Upper lobe of right lung (tissue), 1 donor: ENCODE data around the gene KDR. TPM values are rescaled to one million over a fixed set of nuclear protein-coding genes. Genes with fewer than 3 reads are reported as not detected.

Experiments
- ATAC-seq: fragments of 200-7000 bp; cut with Tn5 transposase; one replicate; pipeline ENCODE4 v1.9.1; 2020; ENCODE audit warnings: mild to moderate bottlenecking, moderate library complexity
- DNase-seq: peaks from one replicate; pipeline ENCODE4 v3.0.0-alpha.2; 2020
- H3K27ac ChIP-seq: fragments of 200-600 bp; one replicate; pipeline ENCODE4 v1.8.0; 2022
- H3K27me3 ChIP-seq: fragments of 200-600 bp; one replicate; pipeline ENCODE4 v1.8.0; 2022; ENCODE audit warnings: mild to moderate bottlenecking
- H3K36me3 ChIP-seq: fragments of 200-600 bp; one replicate; pipeline ENCODE4 v1.8.0; 2022
- H3K4me1 ChIP-seq: fragments of 200-600 bp; one replicate; pipeline ENCODE4 v1.8.0; 2022
- H3K4me3 ChIP-seq: fragments of 200-600 bp; one replicate; pipeline ENCODE4 v1.8.0; 2022; ENCODE audit warnings: mild to moderate bottlenecking
- H3K9me3 ChIP-seq: fragments of 200-600 bp; one replicate; pipeline ENCODE4 v1.8.0; 2022
- intact Hi-C: fragments of 100-400 bp; cut with DNase I; formaldehyde crosslinking; loops from one replicate; pipeline ENCODE4 v1.11.0; 2022
- total RNA-seq: library from RNA; stranded (reverse); fragmentation: NEBNext Ultra II Directional; extraction: Animal tissue kit (Norgen Biotek cat#: 25700); gene quantifications from one replicate; pipeline ENCODE4 v1.2.1, GENCODE V29; 2021
- TF ChIP-seq, protein P1 (sequence below): fragments of 200-600 bp; IDR thresholded peaks from one replicate; pipeline ENCODE4 v1.8.0; 2022; ENCODE audit warnings: antibody characterized with exemption
- donor health status: DM: no; HTN: yes; CAD: no; lungs with severe emphysema.

Gene KDR
- total RNA-seq, 1 donor from 2014 or later = 48.6 TPM

- TF ChIP-seq, protein P1, sequence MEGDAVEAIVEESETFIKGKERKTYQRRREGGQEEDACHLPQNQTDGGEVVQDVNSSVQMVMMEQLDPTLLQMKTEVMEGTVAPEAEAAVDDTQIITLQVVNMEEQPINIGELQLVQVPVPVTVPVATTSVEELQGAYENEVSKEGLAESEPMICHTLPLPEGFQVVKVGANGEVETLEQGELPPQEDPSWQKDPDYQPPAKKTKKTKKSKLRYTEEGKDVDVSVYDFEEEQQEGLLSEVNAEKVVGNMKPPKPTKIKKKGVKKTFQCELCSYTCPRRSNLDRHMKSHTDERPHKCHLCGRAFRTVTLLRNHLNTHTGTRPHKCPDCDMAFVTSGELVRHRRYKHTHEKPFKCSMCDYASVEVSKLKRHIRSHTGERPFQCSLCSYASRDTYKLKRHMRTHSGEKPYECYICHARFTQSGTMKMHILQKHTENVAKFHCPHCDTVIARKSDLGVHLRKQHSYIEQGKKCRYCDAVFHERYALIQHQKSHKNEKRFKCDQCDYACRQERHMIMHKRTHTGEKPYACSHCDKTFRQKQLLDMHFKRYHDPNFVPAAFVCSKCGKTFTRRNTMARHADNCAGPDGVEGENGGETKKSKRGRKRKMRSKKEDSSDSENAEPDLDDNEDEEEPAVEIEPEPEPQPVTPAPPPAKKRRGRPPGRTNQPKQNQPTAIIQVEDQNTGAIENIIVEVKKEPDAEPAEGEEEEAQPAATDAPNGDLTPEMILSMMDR = no peak
- H3K27me3 ChIP-seq = peaks cover 1% of the 10 kb centered on the region
- H3K27ac ChIP-seq = no peak overlapping the region
- H3K4me1 ChIP-seq = no peaks in the 10 kb centered on the region
- DNase-seq = no peak
- H3K4me3 ChIP-seq = no peak overlapping the region
- ATAC-seq = no peak
- H3K9me3 ChIP-seq = no peaks in the 10 kb centered on the region
- H3K36me3 ChIP-seq = no peaks in the 10 kb centered on the region
- intact Hi-C loops = no loop called here
Observed at GRCh38 chr4:55162396-55162795, 37.0 kb upstream of the KDR start.

GRCh38 chr4:55161739-55162138 is 36.3 kb upstream of the KDR start:
- no peaks in the 10 kb centered on the region for H3K9me3 ChIP-seq
- intact Hi-C loops = no loop called here
- no peak for ATAC-seq

DNA sequence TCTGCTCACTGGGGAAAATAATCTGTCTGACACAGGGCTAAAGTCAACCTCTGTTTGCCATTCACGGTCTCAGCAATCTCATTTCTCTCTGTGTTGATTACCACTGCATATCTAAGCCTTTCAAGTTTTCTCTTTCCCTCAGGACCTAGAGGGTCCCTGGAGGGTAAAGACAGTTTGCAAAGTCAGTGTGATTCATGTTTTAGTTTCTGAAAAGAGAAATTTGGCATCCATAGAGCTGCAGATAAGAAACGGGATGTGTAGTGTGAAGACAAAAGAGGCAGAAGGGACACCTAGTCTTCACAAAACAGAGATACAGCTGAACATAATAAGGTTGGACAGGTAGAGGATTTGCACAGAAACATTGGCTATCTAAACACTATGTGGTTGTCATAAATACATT is 34.5 kb upstream of the KDR start:
- TF ChIP-seq, protein P1 = no peak

More at GRCh38 chr4:55161739-55162138, 36.3 kb upstream of the KDR start:
- Histone ChIP-seq H3K4me1 (no peaks in the 10 kb centered on the region), H3K27me3 (peaks cover 5% of the 10 kb centered on the region), H3K4me3 (no peak overlapping the region), H3K36me3 (no peaks in the 10 kb centered on the region), H3K27ac (no peak overlapping the region)
- no peak for DNase-seq
- TF ChIP-seq, protein P1 = no peak

GRCh38 chr4:55158957-55159356 is 33.6 kb upstream of the KDR start:
- ATAC-seq = no peak
- no peaks in the 10 kb centered on the region for H3K36me3 ChIP-seq
- no peaks in the 10 kb centered on the region for H3K4me1 ChIP-seq
- H3K9me3 ChIP-seq = no peaks in the 10 kb centered on the region
- H3K27ac ChIP-seq = no peak overlapping the region
- H3K4me3 ChIP-seq = no peak overlapping the region
- H3K27me3 ChIP-seq = peaks cover 5% of the 10 kb centered on the region
- no peak for DNase-seq
- TF ChIP-seq, protein P1 = no peak
- intact Hi-C loops = no loop called here

More for the DNA sequence above, 34.5 kb upstream of the KDR start:
- no peak for DNase-seq
- Histone ChIP-seq H3K27me3 (peaks cover 5% of the 10 kb centered on the region), H3K27ac (no peak overlapping the region), H3K4me1 (no peaks in the 10 kb centered on the region), H3K4me3 (no peak overlapping the region), H3K36me3 (no peaks in the 10 kb centered on the region), H3K9me3 (no peaks in the 10 kb centered on the region)
- no peak for ATAC-seq
- intact Hi-C loops = no loop called here

- Histone ChIP-seq H3K27me3 (peaks cover 5% of the 10 kb centered on the region), H3K4me3 (peak overlapping the region; percentile 14), H3K9me3 (no peaks in the 10 kb centered on the region), H3K4me1 (no peaks in the 10 kb centered on the region), H3K36me3 (no peaks in the 10 kb centered on the region), H3K27ac (no peak overlapping the region)
- no peak for DNase-seq
- peak; percentile 36 for ATAC-seq
- TF ChIP-seq, protein P1 = no peak
- intact Hi-C loops = no loop called here
Observed at GRCh38 chr4:55157559-55158277, 32.3 kb upstream of the KDR start.
